ENCODE data around the gene POGK. TPM values are rescaled to one million over a fixed set of nuclear protein-coding genes. Genes with fewer than 3 reads are reported as not detected.
A peak's percentile ranks its signal among the peaks of the same experiment; 100 is the strongest.

The POGK gene
- total RNA-seq, 4 donors from 2014 or later, result 33.1 to 49.0 (median 39.7) TPM

GRCh38 chr1:166882893-166883292 lies 43.6 kb downstream of the POGK start:
- Histone ChIP-seq H3K9me3 (no peaks in the 10 kb centered on the region), H3K4me3 (no peak overlapping the region), H3K4me1 (peaks cover 4% of the 10 kb centered on the region), H3K27ac (no peak overlapping the region), H3K27me3 (peaks cover 23% of the 10 kb centered on the region), H3K36me3 (no peaks in the 10 kb centered on the region)
- 31% methylated on average over 2 of the region's 2 CpGs for WGBS
- no peak for DNase-seq (ENCODE audit: low spot score in 2 of 2)
- no peak for TF ChIP-seq EP300 (IDR thresholded peaks at IDR 0.05)

- no peak overlapping the region for H3K4me3 ChIP-seq
- H3K36me3 ChIP-seq, result no peaks in the 10 kb centered on the region
These were observed 44.9 kb downstream of the POGK start for GRCh38 chr1:166884040-166884642.

GRCh38 chr1:166884971-166885370 lies 45.7 kb downstream of the POGK start:
- Histone ChIP-seq H3K9me3 (no peaks in the 10 kb centered on the region), H3K36me3 (no peaks in the 10 kb centered on the region), H3K4me1 (peaks cover 4% of the 10 kb centered on the region), H3K27me3 (peaks cover 23% of the 10 kb centered on the region), H3K4me3 (no peak overlapping the region), H3K27ac (no peak overlapping the region)
- no peak for TF ChIP-seq EP300 (IDR thresholded peaks at IDR 0.05)
- no peak for TF ChIP-seq CTCF (IDR thresholded peaks at IDR 0.05)
- TF ChIP-seq POLR2A (IDR thresholded peaks at IDR 0.05), result no peak
- TF ChIP-seq POLR2AphosphoS5 (IDR thresholded peaks at IDR 0.05), result no peak
- WGBS, result 95% methylated on average over 3 of the region's 3 CpGs
- no peak for DNase-seq (ENCODE audit: low spot score in 2 of 2)

More at GRCh38 chr1:166884040-166884642, 44.9 kb downstream of the POGK start:
- no peak for TF ChIP-seq POLR2A (IDR thresholded peaks at IDR 0.05)
- peak; percentile 13 to 57 for TF ChIP-seq CTCF (IDR thresholded peaks at IDR 0.05)
- 15% methylated on average over 32 of the region's 44 CpGs for WGBS
- DNase-seq (ENCODE audit: low spot score in 2 of 2), result no peak
- no peaks in the 10 kb centered on the region for H3K9me3 ChIP-seq
- H3K4me1 ChIP-seq, result peaks cover 4% of the 10 kb centered on the region
- peaks cover 23% of the 10 kb centered on the region for H3K27me3 ChIP-seq
- H3K27ac ChIP-seq, result no peak overlapping the region

GRCh38 chr1:166888373-166889111 lies 49.3 kb downstream of the POGK start:
- H3K36me3 ChIP-seq, result no peaks in the 10 kb centered on the region
- no peak overlapping the region for H3K4me3 ChIP-seq
- H3K4me1 ChIP-seq, result peaks cover 4% of the 10 kb centered on the region
- TF ChIP-seq POLR2A (IDR thresholded peaks at IDR 0.05), result no peak
- TF ChIP-seq CTCF (IDR thresholded peaks at IDR 0.05), result no peak
- TF ChIP-seq POLR2AphosphoS5 (IDR thresholded peaks at IDR 0.05), result no peak
- no peak for TF ChIP-seq EP300 (IDR thresholded peaks at IDR 0.05)
- H3K27ac ChIP-seq, result no peak overlapping the region
- no peak for DNase-seq (ENCODE audit: low spot score in 2 of 2)
- no peaks in the 10 kb centered on the region for H3K9me3 ChIP-seq
- 86% methylated on average over 4 of the region's 4 CpGs for WGBS
- H3K27me3 ChIP-seq, result peaks cover 19% of the 10 kb centered on the region

GRCh38 chr1:166889776-166890175 lies 50.5 kb downstream of the POGK start:
- Histone ChIP-seq H3K9me3 (no peaks in the 10 kb centered on the region), H3K36me3 (no peaks in the 10 kb centered on the region), H3K27me3 (peaks cover 7% of the 10 kb centered on the region), H3K4me1 (no peaks in the 10 kb centered on the region), H3K4me3 (no peak overlapping the region), H3K27ac (no peak overlapping the region)
- DNase-seq (ENCODE audit: low spot score in 2 of 2), result no peak
- TF ChIP-seq EP300 (IDR thresholded peaks at IDR 0.05) (no peak), POLR2A (IDR thresholded peaks at IDR 0.05) (no peak), POLR2AphosphoS5 (IDR thresholded peaks at IDR 0.05) (no peak), CTCF (IDR thresholded peaks at IDR 0.05) (no peak)
